HepG2 (cell line): ENCODE data around the gene TMEM156. TPM values are rescaled to one million over a fixed set of nuclear protein-coding genes. Genes with fewer than 3 reads are reported as not detected.
A peak's percentile ranks its signal among the peaks of the same experiment; 100 is the strongest.

Experiments
- ATAC-seq: fragments of 200-7000 bp; cut with Tn5 transposase; 3 replicates; pipeline ENCODE4 v1.9.1; 2020; ENCODE audit warnings: mild to moderate bottlenecking, moderate library complexity
- BruUV-seq: library from RNA; stranded (reverse); fragments of 400-500 nt; replicated peaks from 2 replicates; lab custom pipeline; 2021; lab: Mats Ljungman, UMichigan
- CTCF ChIA-PET: fragments of 300-600 bp; formaldehyde crosslinking; extraction: SDS; loops from one replicate; lab custom pipeline; 2021; ENCODE audit warnings: low total read pairs, inconsistent platforms, low intra/inter-chr PET ratio; lab: Yijun Ruan, JAX
- POLR2A ChIA-PET: fragments of 350-600 bp; sonication (Branson Sonifier 250); formaldehyde crosslinking; loops from one replicate; lab custom pipeline; 2020; ENCODE audit warnings: antibody characterized with exemption, inconsistent platforms; lab: Yijun Ruan, JAX
- DNase-seq: peaks from one replicate; pipeline ENCODE4 v3.0.0-alpha.2; 2015; ENCODE audit warnings: low spot score
- FAIRE-seq: peaks from 3 replicates; lab custom pipeline; 2011; peaks lifted over from hg19 to GRCh38; lab: Jason Lieb, UNC
- H2AFZ ChIP-seq: one replicate; pipeline ENCODE4 v1.6.1; 2011; ENCODE audit warnings: low read length, inconsistent platforms
- H3K27ac ChIP-seq: fragments of 300-600 bp; 3 replicates; pipeline ENCODE4 v1.8.0; 2011; ENCODE audit warnings: mixed run types, mild to moderate bottlenecking, mixed read lengths, low read length, inconsistent platforms; ENCODE audit not compliant: insufficient read depth; ENCODE audit errors: extremely low read length
- H3K27me3 ChIP-seq, 2 experiments: fragments of 200-600 bp in 1 of 2; 2 replicates in 1 of 2; 3 replicates in 1 of 2; pipeline versions ENCODE4 v1.6.0 to v1.8.0; 2011; ENCODE audit warnings: low read length in 2 of 2, mild to moderate bottlenecking in 2 of 2, moderate library complexity in 2 of 2, inconsistent platforms in 1 of 2; ENCODE audit not compliant: insufficient read depth in 2 of 2, control insufficient read depth in 1 of 2
- H3K36me3 ChIP-seq, 2 experiments: fragments of 200-600 bp in 1 of 2; replicated peaks in 1 of 2; 2 replicates in 1 of 2; 3 replicates in 1 of 2; pipeline versions ENCODE4 v1.5.1 to v1.8.0; 2011; ENCODE audit warnings: low read length in 2 of 2, inconsistent platforms in 1 of 2; ENCODE audit not compliant: insufficient read depth in 2 of 2, control insufficient read depth in 1 of 2
- H3K4me1 ChIP-seq: 2 replicates; pipeline ENCODE4 v1.5.1; 2012; ENCODE audit warnings: low read length, inconsistent platforms; ENCODE audit not compliant: insufficient read depth
- H3K4me2 ChIP-seq: 2 replicates; pipeline ENCODE4 v1.6.0; 2011; ENCODE audit warnings: low read depth, low read length, inconsistent platforms
- H3K4me3 ChIP-seq, 3 experiments: fragments of 200-600 bp in 1 of 3; sonication (generic), shearing (Covaris generic) in 1 of 3; replicated peaks in 1 of 3; 2 replicates each; pipeline ENCODE4 v1.5.1; 2011 to 2016; ENCODE audit warnings: low read length in 3 of 3, inconsistent platforms in 2 of 3, low read depth in 2 of 3, mild to moderate bottlenecking in 2 of 3, control low read depth in 1 of 3, mixed read lengths in 1 of 3; ENCODE audit not compliant: insufficient read depth in 1 of 3
- H3K79me2 ChIP-seq: one replicate; pipeline ENCODE4 v1.6.1; 2011; ENCODE audit warnings: low read length, inconsistent platforms; ENCODE audit not compliant: insufficient read depth
- H3K9ac ChIP-seq: 2 replicates; pipeline ENCODE4 v1.6.0; 2011; ENCODE audit warnings: mild to moderate bottlenecking, low read depth, low read length, inconsistent platforms; ENCODE audit not compliant: insufficient read depth
- H3K9me3 ChIP-seq: 2 replicates; pipeline ENCODE4 v1.5.1; 2012; ENCODE audit warnings: mild to moderate bottlenecking, low read length
- H4K20me1 ChIP-seq: 2 replicates; pipeline ENCODE4 v1.6.0; 2011; ENCODE audit warnings: inconsistent platforms, mild to moderate bottlenecking, low read length, moderate library complexity; ENCODE audit not compliant: insufficient read depth
- KAT2B ChIP-seq: fragments of 150-350 bp; IDR thresholded peaks from 2 replicates; pipeline ENCODE4 v1.6.1; 2014; ENCODE audit warnings: low read depth, low read length, borderline replicate concordance
- KLF6 ChIP-seq: IDR thresholded peaks from 2 replicates; pipeline ENCODE4 v1.8.0; 2016; ENCODE audit warnings: missing biosample characterization, missing genetic modification reagents
- SNAPC4 ChIP-seq: sonication (generic); formaldehyde crosslinking; IDR thresholded peaks from 2 replicates; pipeline ENCODE4 v1.4.0; 2020; ENCODE audit warnings: mild to moderate bottlenecking, missing genetic modification reagents
- ZKSCAN8 ChIP-seq: IDR thresholded peaks from 2 replicates; pipeline ENCODE4 v1.6.1; 2016; ENCODE audit warnings: borderline replicate concordance, missing genetic modification reagents, missing compliant biosample characterization
- WGBS: methylation state at CpG from one replicate; pipeline ENCODE4 v1.1.6; 2017; ENCODE audit warnings: low lambda C conversion rate; 5-methylcytosine and 5-hydroxymethylcytosine counted together
- in situ Hi-C: cut with HindIII; loops from 2 replicates; pipeline ENCODE4 v1.10.0; 2017; ENCODE audit warnings: low pct_unique_long_range_greater_than_20kb; ENCODE audit not compliant: extremely low pct_ligation_motif_present
- intact Hi-C: fragments of 100-400 bp; cut with micrococcal nuclease; formaldehyde crosslinking; loops from one replicate; pipeline ENCODE4 v1.10.0; 2022; ENCODE audit not compliant: unreplicated experiment
- polyA plus RNA-seq, 8 experiments: library from polyadenylated mRNA; depleted of rRNA in 3 of 8; stranded (reverse) in 7 of 8; unstranded in 1 of 8; fragments of >200 nt; fragmentation: Illumina TruSeq in 4 of 8; extraction: Trizol in 4 of 8; gene quantifications; 2 replicates each; pipeline versions ENCODE4 v1.2.1 to v1.2.3, GENCODE V29; 2011 to 2016; ENCODE audit warnings: low read depth in 4 of 8, missing spikeins in 1 of 8, mixed read lengths in 1 of 8; ENCODE audit not compliant: insufficient read depth in 1 of 8
- total RNA-seq, 5 experiments: library from RNA; depleted of rRNA; stranded (reverse); fragments of >200 nt; fragmentation: Illumina TruSeq; extraction: Trizol; gene quantifications; 2 replicates each; pipeline ENCODE4 v1.2.3, GENCODE V29; 2016; ENCODE audit warnings: low read depth in 1 of 5

TMEM156 gene
- total and polyA plus RNA-seq, 2 of the 13 experiments (the other 11 are each of a cell fraction or from before 2014, with no cell fraction given): 1.6 TPM; not detected in 1

- TF ChIP-seq SNAPC4 (peak; percentile 37; the same call in 1 of the 2 replicates), ZKSCAN8 (CRISPR knock-in tag) (0 out of 2 replicates have a peak, but pooled peaks have one; percentile 3)
Measured at GRCh38 chr4:39043058-39043860, 11.1 kb upstream of the TMEM156 start (continued).

GRCh38 chr4:39042366-39042765 lies 10.2 kb upstream of the TMEM156 start:
- POLR2A ChIA-PET: interaction anchor here (2.5 to 5.9 kb wide), 4 partner anchors 9 to 138 kb away, joined by 7 to 27 read pairs (median 12); no protein-coding TSS in a partner anchor

More at GRCh38 chr4:39042366-39042765, 10.2 kb upstream of the TMEM156 start:
- no peak overlapping the region for H3K4me2 ChIP-seq
- no peak overlapping the region; a peak in 1 of 6 replicates for H3K4me3 ChIP-seq
- ATAC-seq (no peak), FAIRE-seq (no peak)
- in situ Hi-C loops (no loop called here), intact Hi-C loops (loop anchor here (10.0 kb wide), 2 partner anchors 138 to 378 kb away; partner anchors contain the start of gene KLF3)
- peaks cover 53% of the 10 kb centered on the region for H3K4me1 ChIP-seq
- 95% methylated on average over 1 of the region's 1 CpG for WGBS
- no TSS peak for BruUV-seq
- H3K9ac ChIP-seq: 0 out of 2 replicates have a peak overlapping the region, but pooled peaks have one; percentile 19
- peaks cover 17% of the 10 kb centered on the region for H3K79me2 ChIP-seq
- H3K36me3 ChIP-seq: no peaks in the 10 kb centered on the region
- CTCF ChIA-PET: no interaction called here
- H4K20me1 ChIP-seq: peaks cover 8% of the 10 kb centered on the region; the same call in 1 of the 2 replicates
- peak overlapping the region; percentile 82 for H3K27ac ChIP-seq
- TF ChIP-seq KLF6 (CRISPR knock-in tag): 0 out of 2 replicates have a peak, but pooled peaks have one; percentile 4
- no peak for TF ChIP-seq KAT2B
- TF ChIP-seq, all 625 proteins: peak for 1
- Histone ChIP-seq H3K9me3 (no peaks in the 10 kb centered on the region), H3K27me3 (no peaks in the 10 kb centered on the region; a peak in 1 of 5 replicates), H2AFZ (no peak overlapping the region)
- peak; percentile 18 for DNase-seq
